ENCODE data around the gene MEF2C.

GRCh38 chr5:88760527-88760926 is 122.5 kb downstream of the MEF2C start:
- TF ChIP-seq POLR2AphosphoS5 (IDR thresholded peaks at IDR 0.05; ENCODE audit: low read depth, low read length) = no peak
- no peak for TF ChIP-seq POLR2A (IDR thresholded peaks at IDR 0.05; ENCODE audit: low read depth, low read length)
